ENCODE results near the gene DENND1A. TPM values are rescaled to one million over a fixed set of nuclear protein-coding genes. Genes with fewer than 3 reads are reported as not detected.

The DENND1A gene
- total RNA-seq, 1 donor from 2014 or later = 48.1 TPM

GRCh38 chr9:123599781-123600180, 330.1 kb downstream of the DENND1A start:
- Mint-ChIP-seq H3K27ac (no peak overlapping the region), H3K36me3 (no peaks in the 10 kb centered on the region), H3K27me3 (ENCODE audit: insufficient read depth, low read depth) (peaks cover 5% of the 10 kb centered on the region), H3K9me3 (no peaks in the 10 kb centered on the region), H3K4me1 (peaks cover 27% of the 10 kb centered on the region), H3K4me3 (no peak overlapping the region)
- Histone ChIP-seq H3K36me3 (no peaks in the 10 kb centered on the region), H2AFZ (replicated peaks) (no peak overlapping the region), H3K27me3 (no peaks in the 10 kb centered on the region), H3K79me2 (ENCODE audit: low read depth) (no peaks in the 10 kb centered on the region), H3F3A (ENCODE audit: low read depth) (no peaks in the 10 kb centered on the region), H4K20me1 (ENCODE audit: low read depth) (no peaks in the 10 kb centered on the region), H3K4me2 (no peak overlapping the region), H3K4me3 (no peak overlapping the region), H3K4me1 (peaks cover 17% of the 10 kb centered on the region), H3K9ac (no peak overlapping the region), H3K9me3 (ENCODE audit: low read depth) (no peaks in the 10 kb centered on the region), H3K27ac (no peak overlapping the region)
- DNase-seq (ENCODE audit: low spot score) = no peak
- TF ChIP-seq, protein P1, sequence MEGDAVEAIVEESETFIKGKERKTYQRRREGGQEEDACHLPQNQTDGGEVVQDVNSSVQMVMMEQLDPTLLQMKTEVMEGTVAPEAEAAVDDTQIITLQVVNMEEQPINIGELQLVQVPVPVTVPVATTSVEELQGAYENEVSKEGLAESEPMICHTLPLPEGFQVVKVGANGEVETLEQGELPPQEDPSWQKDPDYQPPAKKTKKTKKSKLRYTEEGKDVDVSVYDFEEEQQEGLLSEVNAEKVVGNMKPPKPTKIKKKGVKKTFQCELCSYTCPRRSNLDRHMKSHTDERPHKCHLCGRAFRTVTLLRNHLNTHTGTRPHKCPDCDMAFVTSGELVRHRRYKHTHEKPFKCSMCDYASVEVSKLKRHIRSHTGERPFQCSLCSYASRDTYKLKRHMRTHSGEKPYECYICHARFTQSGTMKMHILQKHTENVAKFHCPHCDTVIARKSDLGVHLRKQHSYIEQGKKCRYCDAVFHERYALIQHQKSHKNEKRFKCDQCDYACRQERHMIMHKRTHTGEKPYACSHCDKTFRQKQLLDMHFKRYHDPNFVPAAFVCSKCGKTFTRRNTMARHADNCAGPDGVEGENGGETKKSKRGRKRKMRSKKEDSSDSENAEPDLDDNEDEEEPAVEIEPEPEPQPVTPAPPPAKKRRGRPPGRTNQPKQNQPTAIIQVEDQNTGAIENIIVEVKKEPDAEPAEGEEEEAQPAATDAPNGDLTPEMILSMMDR (IDR thresholded peaks at IDR 0.05) = no peak
- TF ChIP-seq EZH2phosphoT487 (IDR thresholded peaks at IDR 0.05) (no peak), EZH2 (IDR thresholded peaks at IDR 0.05) (no peak)

GRCh38 chr9:123597876-123598556, 331.9 kb downstream of the DENND1A start:
- Histone ChIP-seq H3K9ac (no peak overlapping the region), H3K36me3 (no peaks in the 10 kb centered on the region), H3K27ac (no peak overlapping the region), H3K4me1 (peaks cover 14% of the 10 kb centered on the region), H2AFZ (replicated peaks) (no peak overlapping the region), H3K9me3 (ENCODE audit: low read depth) (no peaks in the 10 kb centered on the region), H3K4me3 (no peak overlapping the region), H3K27me3 (no peaks in the 10 kb centered on the region), H3K79me2 (ENCODE audit: low read depth) (no peaks in the 10 kb centered on the region), H3K4me2 (peak overlapping the region; percentile 7), H3F3A (ENCODE audit: low read depth) (no peaks in the 10 kb centered on the region), H4K20me1 (ENCODE audit: low read depth) (peaks cover 5% of the 10 kb centered on the region)
- Mint-ChIP-seq H3K9me3 (no peaks in the 10 kb centered on the region), H3K27me3 (ENCODE audit: insufficient read depth, low read depth) (peaks cover 5% of the 10 kb centered on the region), H3K36me3 (no peaks in the 10 kb centered on the region), H3K4me1 (peaks cover 38% of the 10 kb centered on the region), H3K4me3 (no peak overlapping the region), H3K27ac (no peak overlapping the region)
- no peak for DNase-seq (ENCODE audit: low spot score)
- TF ChIP-seq, protein P1 (IDR thresholded peaks at IDR 0.05) = no peak
- TF ChIP-seq EZH2phosphoT487 (IDR thresholded peaks at IDR 0.05) (no peak), EZH2 (IDR thresholded peaks at IDR 0.05) (no peak)

GRCh38 chr9:123597048-123597447, 332.9 kb downstream of the DENND1A start:
- Mint-ChIP-seq H3K9me3 (no peaks in the 10 kb centered on the region), H3K27me3 (ENCODE audit: insufficient read depth, low read depth) (peaks cover 5% of the 10 kb centered on the region), H3K4me1 (peaks cover 38% of the 10 kb centered on the region), H3K4me3 (no peak overlapping the region), H3K36me3 (no peaks in the 10 kb centered on the region), H3K27ac (no peak overlapping the region)
- Histone ChIP-seq H2AFZ (replicated peaks) (no peak overlapping the region), H3K4me3 (no peak overlapping the region), H3K27me3 (no peaks in the 10 kb centered on the region), H3F3A (ENCODE audit: low read depth) (no peaks in the 10 kb centered on the region), H3K4me2 (no peak overlapping the region), H4K20me1 (ENCODE audit: low read depth) (peaks cover 5% of the 10 kb centered on the region), H3K9ac (no peak overlapping the region), H3K9me3 (ENCODE audit: low read depth) (no peaks in the 10 kb centered on the region), H3K36me3 (no peaks in the 10 kb centered on the region), H3K79me2 (ENCODE audit: low read depth) (no peaks in the 10 kb centered on the region), H3K4me1 (peaks cover 14% of the 10 kb centered on the region), H3K27ac (no peak overlapping the region)
- TF ChIP-seq, protein P1 (IDR thresholded peaks at IDR 0.05) = no peak
- TF ChIP-seq EZH2phosphoT487 (IDR thresholded peaks at IDR 0.05) (no peak), EZH2 (IDR thresholded peaks at IDR 0.05) (no peak)
- no peak for DNase-seq (ENCODE audit: low spot score)
